Neural crest cell (in vitro differentiated cells): Measurements from ENCODE around the gene BAZ2B. TPM values are rescaled to one million over a fixed set of nuclear protein-coding genes. Genes with fewer than 3 reads are reported as not detected.
A peak's percentile ranks its signal among the peaks of the same experiment; 100 is the strongest.

Experiments
- DNase-seq: peaks from one replicate; pipeline ENCODE4 v3.0.0; 2021; ENCODE audit warnings: low read depth, mixed read lengths, low spot score
- H3K27ac Mint-ChIP-seq: one replicate; pipeline ENCODE4 v1.8.0; 2021; ENCODE audit warnings: mild to moderate bottlenecking, mixed read lengths; ENCODE audit not compliant: unreplicated experiment
- H3K27me3 Mint-ChIP-seq: 2 replicates; pipeline ENCODE4 v1.8.0; 2021; ENCODE audit warnings: low read depth, mild to moderate bottlenecking, mixed read lengths
- H3K36me3 Mint-ChIP-seq: 2 replicates; pipeline ENCODE4 v1.8.0; 2021; ENCODE audit warnings: low read depth, mild to moderate bottlenecking, mixed read lengths
- H3K4me1 Mint-ChIP-seq: 2 replicates; pipeline ENCODE4 v1.8.0; 2021; ENCODE audit warnings: mixed read lengths
- H3K4me3 Mint-ChIP-seq: one replicate; pipeline ENCODE4 v1.8.0; 2021; ENCODE audit warnings: mild to moderate bottlenecking, mixed read lengths
- H3K9me3 Mint-ChIP-seq: 2 replicates; pipeline ENCODE4 v1.8.0; 2021; ENCODE audit warnings: mixed read lengths
- total RNA-seq: library from RNA; stranded (reverse); gene quantifications from 2 replicates; pipeline ENCODE4 v1.2.1, GENCODE V29; 2021
- TF ChIP-seq, protein P1 (sequence below): fragments of 200-600 bp; sonication (generic); conservative IDR thresholded peaks from 2 replicates; pipeline ENCODE4 v1.5.0; 2021; ENCODE audit warnings: antibody characterized with exemption, mild to moderate bottlenecking

The BAZ2B gene
- total RNA-seq, 1 donor from 2014 or later = 65.9 TPM

GRCh38 chr2:159506764-159507440 is 109.4 kb downstream of the BAZ2B start:
- Mint-ChIP-seq H3K4me1 (no peaks in the 10 kb centered on the region), H3K27me3 (no peaks in the 10 kb centered on the region), H3K9me3 (peaks cover 1% of the 10 kb centered on the region), H3K4me3 (no peak overlapping the region), H3K27ac (no peak overlapping the region), H3K36me3 (peaks cover 4% of the 10 kb centered on the region)
- DNase-seq = no peak
- TF ChIP-seq, protein P1, sequence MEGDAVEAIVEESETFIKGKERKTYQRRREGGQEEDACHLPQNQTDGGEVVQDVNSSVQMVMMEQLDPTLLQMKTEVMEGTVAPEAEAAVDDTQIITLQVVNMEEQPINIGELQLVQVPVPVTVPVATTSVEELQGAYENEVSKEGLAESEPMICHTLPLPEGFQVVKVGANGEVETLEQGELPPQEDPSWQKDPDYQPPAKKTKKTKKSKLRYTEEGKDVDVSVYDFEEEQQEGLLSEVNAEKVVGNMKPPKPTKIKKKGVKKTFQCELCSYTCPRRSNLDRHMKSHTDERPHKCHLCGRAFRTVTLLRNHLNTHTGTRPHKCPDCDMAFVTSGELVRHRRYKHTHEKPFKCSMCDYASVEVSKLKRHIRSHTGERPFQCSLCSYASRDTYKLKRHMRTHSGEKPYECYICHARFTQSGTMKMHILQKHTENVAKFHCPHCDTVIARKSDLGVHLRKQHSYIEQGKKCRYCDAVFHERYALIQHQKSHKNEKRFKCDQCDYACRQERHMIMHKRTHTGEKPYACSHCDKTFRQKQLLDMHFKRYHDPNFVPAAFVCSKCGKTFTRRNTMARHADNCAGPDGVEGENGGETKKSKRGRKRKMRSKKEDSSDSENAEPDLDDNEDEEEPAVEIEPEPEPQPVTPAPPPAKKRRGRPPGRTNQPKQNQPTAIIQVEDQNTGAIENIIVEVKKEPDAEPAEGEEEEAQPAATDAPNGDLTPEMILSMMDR = no peak

DNA sequence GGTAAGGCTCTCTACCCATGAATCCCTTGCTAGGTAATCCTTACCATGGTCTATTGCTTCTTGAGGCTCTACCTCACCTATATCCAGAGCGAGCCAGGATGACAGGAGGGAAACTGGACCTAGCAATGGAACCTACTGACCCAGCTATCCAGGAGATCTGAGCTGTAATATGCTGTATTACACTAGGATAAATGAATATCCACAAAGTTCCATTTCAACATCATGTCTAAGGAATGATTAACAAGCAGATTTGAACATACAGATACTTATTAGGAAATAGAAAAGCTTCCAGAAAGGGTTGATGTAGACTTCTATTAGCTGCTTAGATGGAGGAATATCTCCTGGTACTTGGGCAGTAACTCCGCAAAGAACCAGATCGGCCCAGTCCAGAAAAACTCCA is 110.1 kb downstream of the BAZ2B start:
- no peak overlapping the region for H3K4me3 Mint-ChIP-seq
- DNase-seq = no peak
- peaks cover 6% of the 10 kb centered on the region for H3K36me3 Mint-ChIP-seq
- no peaks in the 10 kb centered on the region for H3K27me3 Mint-ChIP-seq
- H3K27ac Mint-ChIP-seq = no peak overlapping the region
- H3K4me1 Mint-ChIP-seq = no peaks in the 10 kb centered on the region
- TF ChIP-seq, protein P1 = no peak
- peaks cover 3% of the 10 kb centered on the region for H3K9me3 Mint-ChIP-seq

DNA sequence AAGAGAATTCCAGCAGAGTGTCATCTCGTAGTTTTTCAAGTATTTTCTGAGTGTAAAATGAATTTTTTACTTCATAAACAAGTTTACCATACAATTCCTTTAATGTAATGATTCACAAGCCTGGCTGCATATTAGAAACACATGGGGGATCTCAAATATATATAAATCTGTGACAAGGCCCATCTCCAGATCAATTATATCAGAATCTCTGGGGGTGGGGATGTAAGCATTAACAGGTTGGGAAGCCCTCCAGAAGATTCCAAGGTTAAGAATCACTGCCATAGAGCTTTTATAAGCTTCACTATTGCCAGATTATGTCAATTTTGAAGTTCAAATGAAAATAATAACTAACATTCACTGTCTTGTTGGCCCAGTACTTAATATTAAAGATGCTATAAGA is 111.2 kb downstream of the BAZ2B start:
- Mint-ChIP-seq H3K4me3 (no peak overlapping the region), H3K27me3 (no peaks in the 10 kb centered on the region), H3K27ac (no peak overlapping the region), H3K36me3 (peaks cover 8% of the 10 kb centered on the region), H3K9me3 (peaks cover 4% of the 10 kb centered on the region), H3K4me1 (no peaks in the 10 kb centered on the region)
- no peak for DNase-seq
- TF ChIP-seq, protein P1 = no peak

DNA sequence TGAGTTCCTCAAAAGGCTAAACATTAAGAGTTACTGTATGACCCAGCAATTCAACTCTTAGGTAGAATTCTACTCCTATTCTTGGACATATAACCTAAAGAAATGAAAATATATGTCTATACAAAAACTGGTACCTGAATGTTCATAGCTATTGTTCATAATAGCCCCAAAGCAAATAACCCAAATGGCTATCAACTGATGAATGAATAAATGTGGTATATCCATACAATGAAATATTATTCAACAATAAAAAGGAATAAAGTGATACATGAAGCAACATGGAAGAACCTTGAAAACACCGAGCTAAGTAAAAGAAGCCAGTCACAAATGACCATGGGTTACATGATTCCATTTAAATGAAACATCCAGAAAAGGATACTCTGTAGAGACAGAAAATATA is 114.6 kb downstream of the BAZ2B start:
- no peak overlapping the region for H3K27ac Mint-ChIP-seq
- H3K4me1 Mint-ChIP-seq = peaks cover 11% of the 10 kb centered on the region
- no peak overlapping the region for H3K4me3 Mint-ChIP-seq

DNA sequence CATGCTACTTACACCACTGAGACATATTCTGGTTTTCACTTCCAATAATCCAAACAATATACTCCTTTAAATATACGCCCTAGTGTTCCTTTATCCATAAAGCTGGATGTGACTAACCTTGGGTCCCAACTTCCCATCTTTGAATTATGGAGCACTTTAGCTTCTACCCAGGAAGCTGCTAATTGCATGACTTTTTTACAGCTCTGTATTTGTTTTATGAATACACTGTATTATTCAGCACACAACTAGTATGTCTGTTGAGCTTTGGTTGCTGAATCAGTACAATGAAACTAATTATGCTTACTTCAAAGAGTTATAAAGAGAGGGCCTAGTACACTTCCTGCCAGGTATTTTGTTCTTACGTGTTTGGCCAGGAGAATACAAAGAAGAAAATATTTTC is 118.5 kb downstream of the BAZ2B start:
- Mint-ChIP-seq H3K4me1 (peaks cover 11% of the 10 kb centered on the region), H3K36me3 (peaks cover 26% of the 10 kb centered on the region), H3K4me3 (no peak overlapping the region), H3K27me3 (no peaks in the 10 kb centered on the region), H3K27ac (peak overlapping the region; percentile 63), H3K9me3 (peaks cover 19% of the 10 kb centered on the region)
- TF ChIP-seq, protein P1 = no peak
- DNase-seq = no peak

More for the DNA sequence above, 114.6 kb downstream of the BAZ2B start:
- DNase-seq = no peak
- Mint-ChIP-seq H3K27me3 (no peaks in the 10 kb centered on the region), H3K36me3 (peaks cover 26% of the 10 kb centered on the region), H3K9me3 (peaks cover 17% of the 10 kb centered on the region)
- TF ChIP-seq, protein P1 = no peak
